H1 (cell line): ENCODE data around the gene ITPKB. TPM values are rescaled to one million over a fixed set of nuclear protein-coding genes. Genes with fewer than 3 reads are reported as not detected.

Source experiments
- CTCF ChIA-PET: fragments of 300-600 bp; sonication (Branson Sonifier 250); formaldehyde crosslinking; loops from one replicate; lab custom pipeline; 2021; ENCODE audit not compliant: partially characterized antibody; lab: Charles Lee
- POLR2A ChIA-PET: fragments of 300-600 bp; sonication (Branson Sonifier 250); formaldehyde crosslinking; loops from one replicate; lab custom pipeline; 2021; ENCODE audit warnings: inconsistent platforms; ENCODE audit not compliant: partially characterized antibody; lab: Charles Lee
- DNase-seq, 2 experiments: peaks; one replicate each; pipeline versions ENCODE4 v3.0.0 to v3.0.0-alpha.2; 2010 to 2022; ENCODE audit warnings: low spot score in 2 of 2, low read depth in 1 of 2, mixed read lengths in 1 of 2
- FAIRE-seq: peaks from 2 replicates; lab custom pipeline; 2011; peaks lifted over from hg19 to GRCh38; lab: Jason Lieb, UNC
- H2AFZ ChIP-seq: 2 replicates; pipeline ENCODE4 v1.8.1; 2012; ENCODE audit warnings: low read length, inconsistent platforms
- H2AK5ac ChIP-seq: 2 replicates; pipeline ENCODE4 v1.6.1; 2013; ENCODE audit warnings: low read depth, low read length
- H2BK120ac ChIP-seq: replicated peaks from 2 replicates; pipeline ENCODE3; 2013; ENCODE audit warnings: low read depth, low read length, inconsistent platforms
- H2BK12ac ChIP-seq: 2 replicates; pipeline ENCODE4 v1.6.1; 2013; ENCODE audit warnings: low read depth, low read length
- H2BK15ac ChIP-seq: 2 replicates; pipeline ENCODE4 v1.6.1; 2013; ENCODE audit warnings: low read length
- H2BK20ac ChIP-seq: 2 replicates; pipeline ENCODE4 v1.6.1; 2013; ENCODE audit warnings: low read length
- H2BK5ac ChIP-seq: 2 replicates; pipeline ENCODE4 v1.6.1; 2013; ENCODE audit warnings: low read depth, low read length
- H3K14ac ChIP-seq: 2 replicates; pipeline ENCODE4 v1.6.1; 2013; ENCODE audit warnings: inconsistent platforms; ENCODE audit not compliant: insufficient read length
- H3K18ac ChIP-seq: 2 replicates; pipeline ENCODE4 v1.6.1; 2013; ENCODE audit warnings: low read length; ENCODE audit errors: extremely low read depth
- H3K23ac ChIP-seq: 2 replicates; pipeline ENCODE4 v1.6.1; 2013; ENCODE audit warnings: inconsistent platforms; ENCODE audit not compliant: insufficient read length
- H3K23me2 ChIP-seq: 2 replicates; pipeline ENCODE4 v1.6.1; 2013; ENCODE audit warnings: low read depth, low read length
- H3K27ac ChIP-seq: 2 replicates; pipeline ENCODE4 v1.6.1; 2011; ENCODE audit warnings: low read depth, low read length, inconsistent platforms
- H3K27me3 ChIP-seq, 4 experiments: replicated peaks in 1 of 4; 1 replicate in 1 of 4; 2 replicates in 3 of 4; pipeline versions ENCODE4 v1.6.1 to v1.8.1; 2011 to 2013; ENCODE audit warnings: low read length in 3 of 4, mild to moderate bottlenecking in 3 of 4, inconsistent platforms in 2 of 4, mixed read lengths in 2 of 4, moderate library complexity in 1 of 4; ENCODE audit not compliant: control insufficient read depth in 3 of 4, insufficient read depth in 3 of 4; ENCODE audit errors: extremely low read depth in 1 of 4
- H3K36me3 ChIP-seq, 4 experiments: 2 replicates each; pipeline versions ENCODE4 v1.6.1 to v1.8.1; 2011 to 2013; ENCODE audit warnings: mild to moderate bottlenecking in 4 of 4, low read length in 3 of 4, moderate library complexity in 2 of 4, control low read depth in 1 of 4, inconsistent platforms in 1 of 4; ENCODE audit not compliant: insufficient read depth in 4 of 4, control insufficient read depth in 2 of 4
- H3K4ac ChIP-seq: replicated peaks from 2 replicates; pipeline ENCODE3; 2013; ENCODE audit warnings: low read length, low read depth, mixed read lengths, inconsistent platforms; ENCODE audit not compliant: insufficient read length
- H3K4me1 ChIP-seq, 4 experiments: replicated peaks in 1 of 4; 1 replicate in 1 of 4; 2 replicates in 3 of 4; pipeline versions ENCODE4 v1.6.1 to v1.8.1; 2011 to 2013; ENCODE audit warnings: low read length in 3 of 4, inconsistent platforms in 2 of 4, mixed read lengths in 1 of 4; ENCODE audit not compliant: insufficient read depth in 4 of 4, control insufficient read depth in 3 of 4
- H3K4me2 ChIP-seq, 2 experiments: 2 replicates each; pipeline versions ENCODE4 v1.6.1 to v1.8.1; 2011 to 2013; ENCODE audit warnings: low read depth in 2 of 2, low read length in 2 of 2, control low read depth in 1 of 2, inconsistent platforms in 1 of 2, mild to moderate bottlenecking in 1 of 2; ENCODE audit not compliant: insufficient read depth in 1 of 2
- H3K4me3 ChIP-seq, 4 experiments: fragments of 200-600, 300-600 bp in 1 of 4; sonication (generic), shearing (Covaris generic), sonication (Bioruptor Twin) in 1 of 4; 2 replicates each; pipeline versions ENCODE4 v1.5.1 to v1.8.1; 2011 to 2016; ENCODE audit warnings: low read length in 4 of 4, low read depth in 3 of 4, control low read depth in 2 of 4, inconsistent platforms in 2 of 4, mild to moderate bottlenecking in 2 of 4, mixed read lengths in 1 of 4, moderate library complexity in 1 of 4; ENCODE audit not compliant: insufficient read depth in 2 of 4; ENCODE audit errors: extremely low read depth in 1 of 4
- H3K56ac ChIP-seq: replicated peaks from 2 replicates; pipeline ENCODE3; 2013; ENCODE audit warnings: low read depth, mild to moderate bottlenecking, mixed read lengths, low read length, inconsistent platforms; ENCODE audit not compliant: insufficient read length
- H3K79me1 ChIP-seq: 2 replicates; pipeline ENCODE4 v1.6.1; 2013; ENCODE audit warnings: low read depth, low read length, control low read depth
- H3K79me2 ChIP-seq, 2 experiments: 2 replicates each; pipeline versions ENCODE4 v1.6.1 to v1.8.1; 2012 to 2013; ENCODE audit warnings: low read length in 2 of 2, mild to moderate bottlenecking in 2 of 2, inconsistent platforms in 1 of 2; ENCODE audit not compliant: insufficient read depth in 2 of 2, control insufficient read depth in 1 of 2
- H3K9ac ChIP-seq, 4 experiments: replicated peaks in 1 of 4; 1 replicate in 1 of 4; 2 replicates in 3 of 4; pipeline versions ENCODE4 v1.6.1 to v1.8.1; 2011 to 2013; ENCODE audit warnings: low read depth in 3 of 4, low read length in 3 of 4, control low read depth in 2 of 4, mild to moderate bottlenecking in 2 of 4, moderate library complexity in 2 of 4, inconsistent platforms in 1 of 4; ENCODE audit errors: extremely low read depth in 1 of 4
- H3K9me3 ChIP-seq, 2 experiments: 2 replicates each; pipeline versions ENCODE4 v1.6.1 to v1.8.1; 2012 to 2013; ENCODE audit warnings: mild to moderate bottlenecking in 2 of 2, moderate library complexity in 2 of 2, control low read depth in 1 of 2, inconsistent platforms in 1 of 2, low read depth in 1 of 2, low read length in 1 of 2, mixed read lengths in 1 of 2; ENCODE audit not compliant: insufficient read depth in 2 of 2
- H4K20me1 ChIP-seq, 2 experiments: replicated peaks in 1 of 2; 2 replicates each; pipeline versions ENCODE3 to v1.8.1; 2011 to 2013; ENCODE audit warnings: inconsistent platforms in 2 of 2, low read length in 2 of 2, mild to moderate bottlenecking in 1 of 2; ENCODE audit not compliant: insufficient read depth in 2 of 2, control insufficient read depth in 1 of 2
- H4K5ac ChIP-seq: 2 replicates; pipeline ENCODE4 v1.6.1; 2013; ENCODE audit warnings: low read length, low read depth, mixed read lengths, inconsistent platforms; ENCODE audit not compliant: insufficient read length
- H4K8ac ChIP-seq: 2 replicates; pipeline ENCODE4 v1.8.0; 2013; ENCODE audit warnings: mild to moderate bottlenecking, moderate library complexity, low read length, inconsistent platforms; ENCODE audit not compliant: insufficient read depth; ENCODE audit errors: extremely low read depth
- H4K91ac ChIP-seq: replicated peaks from 2 replicates; pipeline ENCODE3; 2013; ENCODE audit warnings: low read length, mixed read lengths, inconsistent platforms; ENCODE audit not compliant: insufficient read length
- ASH2L ChIP-seq: fragments of 200-600, 300-600 bp; sonication (generic); IDR thresholded peaks from one replicate; pipeline ENCODE4 v1.7.1; 2017; ENCODE audit warnings: low read length
- CEBPB ChIP-seq: IDR thresholded peaks from 2 replicates; pipeline ENCODE4 v1.6.1; 2012; ENCODE audit warnings: low read depth, low read length
- CREB1 ChIP-seq: IDR thresholded peaks from 2 replicates; pipeline ENCODE4 v1.6.1; 2012; ENCODE audit warnings: inconsistent platforms
- HDAC2 ChIP-seq, 2 experiments: fragments of 300-600 bp in 1 of 2; sonication (generic) in 1 of 2; IDR thresholded peaks; 2 replicates each; pipeline ENCODE4 v1.6.1; 2011 to 2012; ENCODE audit warnings: low read depth in 2 of 2, low read length in 2 of 2, mild to moderate bottlenecking in 2 of 2, moderate library complexity in 2 of 2, borderline replicate concordance in 1 of 2, inconsistent platforms in 1 of 2
- JUND ChIP-seq: IDR thresholded peaks from 2 replicates; pipeline ENCODE4 v1.6.1; 2011; ENCODE audit warnings: mild to moderate bottlenecking, improper control_type of control experiment, low read length
- MAFK ChIP-seq: IDR thresholded peaks from 2 replicates; pipeline ENCODE4 v1.6.1; 2012; ENCODE audit warnings: low read depth, mild to moderate bottlenecking, improper control_type of control experiment, low read length
- RAD21 ChIP-seq, 2 experiments: IDR thresholded peaks in 1 of 2; conservative IDR thresholded peaks in 1 of 2; 2 replicates each; pipeline ENCODE4 v1.6.1; 2011; ENCODE audit warnings: low read depth in 2 of 2, low read length in 2 of 2, improper control_type of control experiment in 1 of 2, inconsistent platforms in 1 of 2, mild to moderate bottlenecking in 1 of 2, moderate library complexity in 1 of 2
- SIX5 ChIP-seq: IDR thresholded peaks from 2 replicates; pipeline ENCODE4 v1.6.1; 2011; ENCODE audit warnings: mild to moderate bottlenecking, low read depth, low read length
- TAF1 ChIP-seq: IDR thresholded peaks from 2 replicates; pipeline ENCODE4 v1.6.1; 2011; ENCODE audit warnings: mild to moderate bottlenecking, low read depth, low read length
- TEAD4 ChIP-seq: IDR thresholded peaks from 2 replicates; pipeline ENCODE4 v1.6.1; 2012; ENCODE audit warnings: low read depth, low read length, inconsistent platforms, mixed read lengths
- ZNF274 ChIP-seq: IDR thresholded peaks from 2 replicates; pipeline ENCODE4 v1.7.0; 2012; ENCODE audit warnings: low read length, borderline replicate concordance; ENCODE audit errors: extremely low read depth
- WGBS, 2 experiments: shearing (Covaris generic) in 1 of 2; methylation state at CpG; one replicate each; pipeline versions ENCODE4 v1.1.6 to v1.1.7; 2013 to 2015; ENCODE audit warnings: low lambda C conversion rate in 2 of 2, mixed read lengths in 2 of 2, inconsistent platforms in 1 of 2, low coverage in 1 of 2, missing lambda C conversion rate in 1 of 2; ENCODE audit not compliant: insufficient replicate concordance in 2 of 2, insufficient coverage in 1 of 2, insufficient read length in 1 of 2; ENCODE audit errors: extremely low coverage in 1 of 2, missing lambda C conversion rate in 1 of 2; 5-methylcytosine and 5-hydroxymethylcytosine counted together
- polyA plus RNA-seq, 7 experiments: library from polyadenylated mRNA; depleted of rRNA in 3 of 7; stranded (reverse) in 5 of 7; unstranded in 2 of 7; fragments of >200 nt in 5 of 7; fragments of 200-250 nt in 2 of 7; gene quantifications; 1 replicate in 5 of 7; 2 replicates in 1 of 7; 4 replicates in 1 of 7; pipeline versions ENCODE4 v1.2.1 to v1.2.3, GENCODE V29; 2011 to 2013; ENCODE audit warnings: missing spikeins in 2 of 7, mixed read lengths in 2 of 7
- total RNA-seq: library from RNA; stranded (reverse); fragmentation: NEBNext Ultra II Directional; extraction: Animal tissue kit (Norgen Biotek cat#: 25700); gene quantifications from 2 replicates; pipeline ENCODE4 v1.2.1, GENCODE V29; 2021

Gene ITPKB
- total and polyA plus RNA-seq, 2 of the 8 experiments (the other 6 are each of a cell fraction or from before 2014, with no cell fraction given) = 1.7 to 4.8 TPM

DNA sequence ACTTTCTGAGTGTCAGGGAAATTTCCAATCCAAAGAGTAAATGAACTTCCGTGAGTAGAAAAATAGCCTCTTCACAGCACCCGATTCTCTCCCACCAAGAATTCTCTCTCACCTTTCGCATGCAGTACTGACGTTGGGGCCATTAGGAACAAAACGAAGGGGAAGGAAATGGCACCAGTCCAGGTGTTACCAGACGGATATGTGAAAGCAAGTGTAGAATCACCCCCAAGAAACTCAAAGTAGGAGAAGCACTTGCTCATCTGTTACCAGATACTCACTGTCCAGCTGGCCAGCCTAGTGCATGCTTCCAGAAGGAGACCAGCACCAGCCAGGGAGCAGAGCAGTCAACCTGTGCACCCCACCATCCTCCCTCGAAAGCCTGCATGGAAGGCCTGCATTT, 55.1 kb downstream of the ITPKB start:
- no peak overlapping the region for H2BK5ac ChIP-seq
- H2AFZ ChIP-seq = no peak overlapping the region
- no peaks in the 10 kb centered on the region for H4K20me1 ChIP-seq
- TF ChIP-seq SIX5 (no peak), HDAC2 (IDR thresholded peaks at IDR 0.05; ENCODE audit: borderline replicate concordance in 1 of 2, low read depth in 2 of 2, low read length in 2 of 2) (no peak), CEBPB (no peak), ZNF274 (no peak), TEAD4 (no peak), ASH2L (no peak), MAFK (no peak), CREB1 (no peak), JUND (no peak), RAD21 (IDR thresholded peaks at IDR 0.05 in 1 of 2, conservative IDR thresholded peaks at IDR 0.05 in 1 of 2; ENCODE audit: low read depth in 2 of 2, low read length in 2 of 2) (no peak), TAF1 (no peak)
- FAIRE-seq (no peak), DNase-seq (no peak)
- no peak overlapping the region for H3K4me2 ChIP-seq
- no peak overlapping the region for H3K27ac ChIP-seq
- CTCF ChIA-PET = interaction anchor here (1.0 to 4.9 kb wide), 4 partner anchors 19 to 49 kb away, joined by 3 to 27 read pairs (median 7); no protein-coding TSS in a partner anchor
- no peak overlapping the region for H4K91ac ChIP-seq
- H3K56ac ChIP-seq = no peak overlapping the region
- no peaks in the 10 kb centered on the region for H3K79me1 ChIP-seq
- H3K79me2 ChIP-seq = no peaks in the 10 kb centered on the region
- H2BK20ac ChIP-seq = no peak overlapping the region
- no peak overlapping the region for H2BK15ac ChIP-seq
- H3K4me3 ChIP-seq = no peak overlapping the region
- no peak overlapping the region for H3K18ac ChIP-seq
- H2AK5ac ChIP-seq = no peak overlapping the region
- peaks cover 2% of the 10 kb centered on the region; the same call in 1 of the 2 replicates for H3K23me2 ChIP-seq
- H4K8ac ChIP-seq = no peak overlapping the region
- 87% methylated on average over 7 of the region's 7 CpGs; no CpG with 5 or more reads in 1 of the 2 experiments for WGBS, 2 experiments
- H2BK120ac ChIP-seq = no peak overlapping the region
- no peak overlapping the region for H3K23ac ChIP-seq
- H3K36me3 ChIP-seq = no peaks in the 10 kb centered on the region
- H3K9me3 ChIP-seq = no peaks in the 10 kb centered on the region
- POLR2A ChIA-PET = interaction anchor here (0.6 kb wide), 1 partner anchor 20 kb away, joined by 3 read pairs; no protein-coding TSS in a partner anchor
- H3K4me1 ChIP-seq = peaks cover 8 to 26% (median 17%) of the 10 kb centered on the region in 4 experiments; a peak in 6 of 7 replicates
- peaks cover 0 to 27% (median 4%) of the 10 kb centered on the region in 4 experiments; a peak in 4 of 7 replicates for H3K27me3 ChIP-seq
- H4K5ac ChIP-seq = no peak overlapping the region
- no peak overlapping the region for H3K14ac ChIP-seq
- no peak overlapping the region for H2BK12ac ChIP-seq
- no peak overlapping the region for H3K4ac ChIP-seq
- H3K9ac ChIP-seq = no peak overlapping the region
